Endothelial cell of umbilical vein (primary cell): ENCODE measurements around the gene APOD. TPM values are rescaled to one million over a fixed set of nuclear protein-coding genes. Genes with fewer than 3 reads are reported as not detected.

Experiments used
- BruUV-seq: library from RNA; stranded (reverse); fragments of 400-500 nt; replicated peaks from 2 replicates; lab custom pipeline; 2021; lab: Mats Ljungman, UMichigan
- CTCF ChIA-PET: fragments of 300-600, 350-600 bp; sonication (Branson Sonifier 250); formaldehyde crosslinking; loops from one replicate; lab custom pipeline; 2021; ENCODE audit warnings: antibody characterized with exemption, inconsistent platforms; lab: Charles Lee
- POLR2A ChIA-PET: fragments of 300-600, 350-600 bp; sonication (Branson Sonifier 250); formaldehyde crosslinking; loops from one replicate; lab custom pipeline; 2021; ENCODE audit warnings: antibody characterized with exemption, inconsistent platforms; lab: Charles Lee
- DNase-seq: peaks from one replicate; pipeline ENCODE4 v3.0.0-alpha.2; 2011; ENCODE audit warnings: low read depth, low spot score
- FAIRE-seq: peaks from 2 replicates; lab custom pipeline; 2011; peaks lifted over from hg19 to GRCh38; lab: Jason Lieb, UNC
- H2AFZ ChIP-seq: 2 replicates; pipeline ENCODE4 v1.6.0; 2012; ENCODE audit warnings: low read depth, low read length, control low read depth, inconsistent platforms
- H3K27ac ChIP-seq: 2 replicates; pipeline ENCODE4 v1.5.1; 2011; ENCODE audit warnings: low read depth, mild to moderate bottlenecking, control low read depth, low read length, moderate library complexity; ENCODE audit not compliant: insufficient read depth
- H3K27me3 ChIP-seq, 2 experiments: 2 replicates each; pipeline versions ENCODE4 v1.6.0 to v1.6.1; 2011; ENCODE audit warnings: low read length in 2 of 2, mixed read lengths in 1 of 2; ENCODE audit not compliant: control insufficient read depth in 2 of 2, insufficient read depth in 2 of 2
- H3K36me3 ChIP-seq, 2 experiments: 2 replicates in 1 of 2; 3 replicates in 1 of 2; pipeline ENCODE4 v1.5.1; 2011; ENCODE audit warnings: low read length in 2 of 2, mild to moderate bottlenecking in 1 of 2, moderate library complexity in 1 of 2; ENCODE audit not compliant: control insufficient read depth in 2 of 2, insufficient read depth in 2 of 2; ENCODE audit errors: extremely low read depth in 1 of 2
- H3K4me1 ChIP-seq: 3 replicates; pipeline ENCODE4 v1.5.1; 2011; ENCODE audit warnings: mild to moderate bottlenecking, low read length; ENCODE audit not compliant: control insufficient read depth, insufficient read depth; ENCODE audit errors: extremely low read depth
- H3K4me2 ChIP-seq: 2 replicates; pipeline ENCODE4 v1.6.1; 2011; ENCODE audit warnings: low read length, control low read depth, mixed read lengths; ENCODE audit not compliant: insufficient read depth
- H3K4me3 ChIP-seq, 3 experiments: fragments of 200-600 bp in 1 of 3; sonication (generic), shearing (Covaris generic) in 1 of 3; replicated peaks in 1 of 3; 2 replicates each; pipeline ENCODE4 v1.5.1; 2011 to 2016; ENCODE audit warnings: control low read depth in 3 of 3, low read length in 3 of 3, mild to moderate bottlenecking in 2 of 3, inconsistent platforms in 1 of 3, low read depth in 1 of 3, moderate library complexity in 1 of 3; ENCODE audit not compliant: insufficient read depth in 1 of 3
- H3K79me2 ChIP-seq: 2 replicates; pipeline ENCODE4 v1.6.0; 2012; ENCODE audit warnings: low read length, inconsistent platforms; ENCODE audit not compliant: control insufficient read depth, insufficient read depth
- H3K9ac ChIP-seq: replicated peaks from 2 replicates; pipeline ENCODE3; 2011; ENCODE audit warnings: low read length, control low read depth; ENCODE audit not compliant: insufficient read depth; ENCODE audit errors: extremely low read depth
- H3K9me1 ChIP-seq: replicated peaks from 3 replicates; pipeline ENCODE4 v1.6.0; 2011; ENCODE audit warnings: mild to moderate bottlenecking, low read length; ENCODE audit not compliant: control insufficient read depth, insufficient read depth; ENCODE audit errors: extremely low read depth
- H3K9me3 ChIP-seq: replicated peaks from 2 replicates; pipeline ENCODE4 v1.5.1; 2012; ENCODE audit warnings: low read length, inconsistent platforms; ENCODE audit not compliant: control insufficient read depth, insufficient read depth
- H4K20me1 ChIP-seq: replicated peaks from 2 replicates; pipeline ENCODE3; 2011; ENCODE audit warnings: mild to moderate bottlenecking, low read length; ENCODE audit not compliant: control insufficient read depth, insufficient read depth; ENCODE audit errors: extremely low read depth
- CTCF ChIP-seq, 2 donors: IDR thresholded peaks; 1 replicate in 1 of 2; 2 replicates in 1 of 2; pipeline ENCODE4 v1.5.1; 2011; ENCODE audit warnings: low read length in 2 of 2, mild to moderate bottlenecking in 2 of 2, moderate library complexity in 2 of 2, control low read depth in 1 of 2, inconsistent platforms in 1 of 2, low read depth in 1 of 2; ENCODE audit not compliant: insufficient read depth in 1 of 2; ENCODE audit errors: extremely low read depth in 1 of 2
- EZH2 ChIP-seq: IDR thresholded peaks from 2 replicates; pipeline ENCODE4 v1.6.1; 2012; ENCODE audit warnings: borderline replicate concordance, low read depth, mild to moderate bottlenecking, moderate library complexity, low read length, inconsistent platforms; ENCODE audit not compliant: severe bottlenecking
- FOS ChIP-seq: IDR thresholded peaks from 2 replicates; pipeline ENCODE4 v1.6.1; 2011; ENCODE audit warnings: mild to moderate bottlenecking, low read length, moderate library complexity, borderline replicate concordance; ENCODE audit not compliant: insufficient read depth
- GATA2 ChIP-seq: IDR thresholded peaks from 2 replicates; pipeline ENCODE4 v1.7.0; 2011; ENCODE audit warnings: low read depth, mild to moderate bottlenecking, moderate library complexity, mixed read lengths, low read length; ENCODE audit not compliant: insufficient read length, insufficient read depth
- JUN ChIP-seq: IDR thresholded peaks from 2 replicates; pipeline ENCODE4 v1.6.1; 2011; ENCODE audit warnings: borderline replicate concordance, low read depth; ENCODE audit not compliant: insufficient read length, insufficient read depth
- MAX ChIP-seq: IDR thresholded peaks from 2 replicates; pipeline ENCODE4 v1.6.1; 2011; ENCODE audit not compliant: insufficient read depth, insufficient read length
- MYC ChIP-seq: IDR thresholded peaks from one replicate; pipeline ENCODE4 v1.6.1; 2011; ENCODE audit warnings: mild to moderate bottlenecking, low read depth, low read length
- POLR2A ChIP-seq: IDR thresholded peaks from 2 replicates; pipeline ENCODE4 v1.6.1; 2012; ENCODE audit warnings: low read depth, mild to moderate bottlenecking, control low read depth, low read length
- POLR2AphosphoS5 ChIP-seq: IDR thresholded peaks from 2 replicates; pipeline ENCODE4 v1.6.1; 2012; ENCODE audit warnings: low read depth, mild to moderate bottlenecking, control low read depth, low read length, moderate library complexity; ENCODE audit not compliant: insufficient read depth
- dilution Hi-C: fragments of 300-500 bp; cut with MboI; formaldehyde crosslinking; loops from one replicate; pipeline ENCODE4 v1.15.0; 2019; ENCODE audit warnings: low sequenced_read_pairs; ENCODE audit not compliant: extremely low pct_ligation_motif_present
- intact Hi-C: fragments of 100-400 bp; cut with micrococcal nuclease; formaldehyde crosslinking; loops from one replicate; pipeline ENCODE4 v1.10.0; 2022
- polyA plus RNA-seq, 4 experiments: library from polyadenylated mRNA; depleted of rRNA in 3 of 4; stranded (reverse) in 3 of 4; unstranded in 1 of 4; fragments of >200 nt; gene quantifications; 2 replicates each; pipeline versions ENCODE4 v1.2.1 to v1.2.3, GENCODE V29; 2011 to 2012; ENCODE audit warnings: missing spikeins in 1 of 4
- total RNA-seq: library from RNA; stranded (reverse); gene quantifications from 2 replicates; pipeline ENCODE4 v1.2.3, GENCODE V29; 2021

Gene APOD
- total and polyA plus RNA-seq, 2 donors (not counting 3 experiments of a cell fraction or from before 2014, with no cell fraction given) = 2.2 to 2.9 TPM

GRCh38 chr3:195548987-195549386 is 34.8 kb downstream of the APOD start:
- Histone ChIP-seq H2AFZ (no peak overlapping the region), H3K4me2 (no peak overlapping the region), H3K36me3 (no peaks in the 10 kb centered on the region), H3K9me3 (no peaks in the 10 kb centered on the region), H3K9me1 (no peaks in the 10 kb centered on the region), H3K27me3 (peaks cover 19 to 28% of the 10 kb centered on the region in 2 experiments), H3K27ac (no peak overlapping the region), H3K4me1 (peaks cover 21% of the 10 kb centered on the region), H3K9ac (no peak overlapping the region), H4K20me1 (no peaks in the 10 kb centered on the region), H3K79me2 (no peaks in the 10 kb centered on the region), H3K4me3 (no peak overlapping the region)
- DNase-seq (peak; percentile 39), FAIRE-seq (peak; percentile 69)
- intact Hi-C loops (loop anchor here (10.0 kb wide), 1 partner anchor 306 kb away; no protein-coding TSS in a partner anchor), dilution Hi-C loops (no loop called here)
- ChIA-PET POLR2A (no interaction called here), CTCF (interaction anchor here (0.8 to 1.0 kb wide), 2 partner anchors 35 to 278 kb away, joined by 3 to 4 read pairs; partner anchors contain the start of genes APOD and XXYLT1)
- TF ChIP-seq GATA2 = no peak
- TF ChIP-seq EZH2 = no peak
- TF ChIP-seq CTCF (IDR thresholded peaks at IDR 0.05; ENCODE audit: extremely low read depth in 1 of 2, insufficient read depth in 1 of 2, low read depth in 1 of 2, low read length in 2 of 2) = no peak
- TF ChIP-seq JUN = no peak
- no peak for TF ChIP-seq MAX
- TF ChIP-seq FOS = no peak
- TF ChIP-seq POLR2AphosphoS5 = no peak
- no peak for TF ChIP-seq MYC
- no peak for TF ChIP-seq POLR2A
- no TSS peak for BruUV-seq
